ENCODE data around the gene AKAP17A. TPM values are rescaled to one million over a fixed set of nuclear protein-coding genes. Genes with fewer than 3 reads are reported as not detected.

The AKAP17A gene
- total and polyA plus RNA-seq, 2 donors = 25.0 to 105 TPM

- Histone ChIP-seq H3K27ac (ENCODE audit: low read depth in 1 of 2, low read length in 1 of 2) (no peak overlapping the region), H3K4me3 (ENCODE audit: low read length in 2 of 2) (no peak overlapping the region), H3K36me3 (ENCODE audit: control insufficient read depth in 2 of 2, insufficient read depth in 2 of 2, low read length in 1 of 2) (peaks cover 75 to 89% of the 10 kb centered on the region in 2 donors), H3K4me1 (ENCODE audit: control insufficient read depth in 2 of 2, insufficient read depth in 2 of 2, low read length in 2 of 2) (no peaks in the 10 kb centered on the region), H3K9me3 (ENCODE audit: control insufficient read depth in 2 of 2, insufficient read depth in 1 of 2, low read length in 1 of 2) (peaks cover 0 to 3% of the 10 kb centered on the region in 2 donors), H3K27me3 (ENCODE audit: control insufficient read depth in 2 of 2, insufficient read depth in 1 of 2, low read length in 1 of 2) (no peaks in the 10 kb centered on the region)
- no peak for DNase-seq (ENCODE audit: low read depth in 6 of 9, low spot score in 9 of 9)
- 98% methylated on average over 36 of the region's 36 CpGs for WGBS
Measured at GRCh38 chrX:1599791-1600405, 8.5 kb downstream of the AKAP17A start.

- Histone ChIP-seq H3K27me3 (ENCODE audit: control insufficient read depth in 2 of 2, insufficient read depth in 1 of 2, low read length in 1 of 2) (no peaks in the 10 kb centered on the region), H3K27ac (ENCODE audit: low read depth in 1 of 2, low read length in 1 of 2) (no peak overlapping the region), H3K4me1 (ENCODE audit: control insufficient read depth in 2 of 2, insufficient read depth in 2 of 2, low read length in 2 of 2) (no peaks in the 10 kb centered on the region), H3K4me3 (ENCODE audit: low read length in 2 of 2) (no peak overlapping the region), H3K36me3 (ENCODE audit: control insufficient read depth in 2 of 2, insufficient read depth in 2 of 2, low read length in 1 of 2) (peaks cover 68 to 83% of the 10 kb centered on the region in 2 donors), H3K9me3 (ENCODE audit: control insufficient read depth in 2 of 2, insufficient read depth in 1 of 2, low read length in 1 of 2) (peaks cover 0 to 3% of the 10 kb centered on the region in 2 donors)
- no peak for DNase-seq (ENCODE audit: low read depth in 6 of 9, low spot score in 9 of 9)
- WGBS = 98% methylated on average over 52 of the region's 52 CpGs
Measured at GRCh38 chrX:1600406-1601050, 9.1 kb downstream of the AKAP17A start.

DNA sequence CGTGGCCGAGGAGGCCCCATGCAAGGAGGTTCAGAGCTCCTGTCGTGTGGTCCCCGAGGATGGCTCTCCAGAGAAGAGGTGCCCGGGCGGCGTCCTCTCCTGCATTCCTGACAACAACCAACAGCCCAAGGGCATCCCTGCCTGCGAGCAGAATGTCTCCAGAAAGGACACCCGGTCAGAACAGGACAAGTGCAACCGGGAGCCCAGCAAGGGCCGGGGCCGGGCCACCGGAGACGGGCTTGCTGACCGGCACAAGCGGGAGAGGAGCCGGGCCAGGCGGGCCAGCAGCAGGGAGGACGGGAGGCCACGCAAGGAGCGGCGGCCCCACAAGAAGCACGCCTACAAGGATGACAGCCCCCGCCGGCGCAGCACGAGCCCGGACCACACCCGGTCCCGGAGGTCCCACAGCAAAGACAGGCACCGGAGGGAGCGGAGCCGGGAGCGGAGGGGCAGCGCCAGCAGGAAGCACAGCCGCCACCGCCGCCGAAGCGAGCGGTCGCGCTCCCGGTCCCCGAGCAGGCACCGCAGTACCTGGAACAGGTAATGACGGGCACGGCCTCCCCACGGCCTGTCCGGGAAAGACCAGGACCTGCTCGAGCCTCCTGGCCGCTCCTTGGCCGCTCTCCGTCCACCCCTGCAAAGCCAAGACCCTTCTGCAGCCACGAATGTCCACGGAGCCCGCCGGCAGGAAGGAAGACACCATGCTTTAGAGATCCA, 9.8 kb downstream of the AKAP17A start:
- Histone ChIP-seq H3K9me3 (ENCODE audit: control insufficient read depth in 2 of 2, insufficient read depth in 1 of 2, low read length in 1 of 2) (peaks cover 0 to 3% of the 10 kb centered on the region in 2 donors), H3K36me3 (ENCODE audit: control insufficient read depth in 2 of 2, insufficient read depth in 2 of 2, low read length in 1 of 2) (peaks cover 62 to 76% of the 10 kb centered on the region in 2 donors), H3K27me3 (ENCODE audit: control insufficient read depth in 2 of 2, insufficient read depth in 1 of 2, low read length in 1 of 2) (no peaks in the 10 kb centered on the region), H3K4me3 (ENCODE audit: low read length in 2 of 2) (no peak overlapping the region), H3K4me1 (ENCODE audit: control insufficient read depth in 2 of 2, insufficient read depth in 2 of 2, low read length in 2 of 2) (no peaks in the 10 kb centered on the region), H3K27ac (ENCODE audit: low read depth in 1 of 2, low read length in 1 of 2) (no peak overlapping the region)
- WGBS = 98% methylated on average over 58 of the region's 58 CpGs
- no peak for DNase-seq (ENCODE audit: low read depth in 6 of 9, low spot score in 9 of 9)

GRCh38 chrX:1601768-1602085, 10.3 kb downstream of the AKAP17A start:
- DNase-seq (ENCODE audit: low read depth in 6 of 9, low spot score in 9 of 9) = no peak
- Histone ChIP-seq H3K9me3 (ENCODE audit: control insufficient read depth in 2 of 2, insufficient read depth in 1 of 2, low read length in 1 of 2) (peaks cover 0 to 3% of the 10 kb centered on the region in 2 donors), H3K36me3 (ENCODE audit: control insufficient read depth in 2 of 2, insufficient read depth in 2 of 2, low read length in 1 of 2) (peaks cover 63 to 72% of the 10 kb centered on the region in 2 donors), H3K27ac (ENCODE audit: low read depth in 1 of 2, low read length in 1 of 2) (no peak overlapping the region), H3K27me3 (ENCODE audit: control insufficient read depth in 2 of 2, insufficient read depth in 1 of 2, low read length in 1 of 2) (no peaks in the 10 kb centered on the region), H3K4me1 (ENCODE audit: control insufficient read depth in 2 of 2, insufficient read depth in 2 of 2, low read length in 2 of 2) (no peaks in the 10 kb centered on the region), H3K4me3 (ENCODE audit: low read length in 2 of 2) (no peak overlapping the region)
- WGBS = 96% methylated on average over 15 of the region's 15 CpGs

DNA sequence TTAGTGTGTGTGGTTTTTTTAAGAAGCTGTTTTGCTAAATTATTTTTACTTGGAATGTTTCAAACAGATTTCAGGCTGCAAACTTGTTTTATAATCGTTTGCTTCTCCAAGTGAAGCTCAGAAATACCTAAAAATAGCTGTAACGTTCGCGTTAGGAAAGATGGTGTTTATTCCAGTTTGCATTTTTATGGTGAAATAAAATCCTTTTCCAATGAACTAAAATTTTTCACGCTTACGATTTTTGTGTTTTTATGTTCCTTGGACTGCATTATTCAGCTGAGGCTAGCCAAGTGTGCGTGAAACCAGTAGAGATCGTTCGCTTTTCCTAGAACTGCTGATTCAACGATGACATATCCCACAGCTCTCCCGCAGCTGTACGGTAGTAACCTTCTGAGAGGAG, 10.9 kb downstream of the AKAP17A start:
- Histone ChIP-seq H3K36me3 (ENCODE audit: control insufficient read depth in 2 of 2, insufficient read depth in 2 of 2, low read length in 1 of 2) (peaks cover 57 to 66% of the 10 kb centered on the region in 2 donors), H3K27me3 (ENCODE audit: control insufficient read depth in 2 of 2, insufficient read depth in 1 of 2, low read length in 1 of 2) (no peaks in the 10 kb centered on the region), H3K4me1 (ENCODE audit: control insufficient read depth in 2 of 2, insufficient read depth in 2 of 2, low read length in 2 of 2) (no peaks in the 10 kb centered on the region), H3K27ac (ENCODE audit: low read depth in 1 of 2, low read length in 1 of 2) (no peak overlapping the region), H3K9me3 (ENCODE audit: control insufficient read depth in 2 of 2, insufficient read depth in 1 of 2, low read length in 1 of 2) (peaks cover 0 to 3% of the 10 kb centered on the region in 2 donors), H3K4me3 (ENCODE audit: low read length in 2 of 2) (no peak overlapping the region)
- WGBS = 97% methylated on average over 12 of the region's 12 CpGs
- DNase-seq (ENCODE audit: low read depth in 6 of 9, low spot score in 9 of 9) = no peak

DNA sequence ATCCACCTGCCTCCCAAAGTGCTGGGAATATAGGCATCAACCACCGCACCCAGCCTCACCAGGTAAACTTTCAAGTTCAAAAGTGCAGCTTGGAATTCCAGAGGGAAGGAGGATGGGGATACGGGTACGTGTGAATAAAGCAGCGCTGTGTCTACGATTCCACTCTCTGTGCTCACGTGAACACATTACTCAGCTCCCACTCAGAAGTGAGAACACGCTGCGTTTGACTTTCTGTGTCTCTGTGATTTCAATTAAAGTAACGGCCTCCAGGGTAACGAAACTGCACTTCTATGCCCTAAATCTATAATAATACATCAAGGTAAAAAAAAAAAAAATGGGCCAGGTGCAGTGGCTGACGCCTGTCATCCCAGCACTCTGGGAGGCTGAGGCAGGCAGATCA, 15.1 kb downstream of the AKAP17A start:
- 98% methylated on average over 11 of the region's 11 CpGs for WGBS
- no peaks in the 10 kb centered on the region for H3K27me3 ChIP-seq (ENCODE audit: control insufficient read depth in 2 of 2, insufficient read depth in 1 of 2, low read length in 1 of 2)
- no peak overlapping the region for H3K27ac ChIP-seq (ENCODE audit: low read depth in 1 of 2, low read length in 1 of 2)
- no peak for DNase-seq (ENCODE audit: low read depth in 6 of 9, low spot score in 9 of 9)
- peaks cover 0 to 1% of the 10 kb centered on the region in 2 donors for H3K9me3 ChIP-seq (ENCODE audit: control insufficient read depth in 2 of 2, insufficient read depth in 1 of 2, low read length in 1 of 2)
- H3K4me3 ChIP-seq (ENCODE audit: low read length in 2 of 2) = no peak overlapping the region
- H3K36me3 ChIP-seq (ENCODE audit: control insufficient read depth in 2 of 2, insufficient read depth in 2 of 2, low read length in 1 of 2) = peaks cover 18 to 24% of the 10 kb centered on the region in 2 donors
- no peaks in the 10 kb centered on the region for H3K4me1 ChIP-seq (ENCODE audit: control insufficient read depth in 2 of 2, insufficient read depth in 2 of 2, low read length in 2 of 2)

- H3K4me1 ChIP-seq (ENCODE audit: control insufficient read depth in 2 of 2, insufficient read depth in 2 of 2, low read length in 2 of 2) = no peaks in the 10 kb centered on the region
- no peaks in the 10 kb centered on the region for H3K27me3 ChIP-seq (ENCODE audit: control insufficient read depth in 2 of 2, insufficient read depth in 1 of 2, low read length in 1 of 2)
- 94% methylated on average over 10 of the region's 11 CpGs for WGBS
- H3K36me3 ChIP-seq (ENCODE audit: control insufficient read depth in 2 of 2, insufficient read depth in 2 of 2, low read length in 1 of 2) = peaks cover 0 to 3% of the 10 kb centered on the region in 2 donors
- no peak overlapping the region for H3K27ac ChIP-seq (ENCODE audit: low read depth in 1 of 2, low read length in 1 of 2)
- H3K9me3 ChIP-seq (ENCODE audit: control insufficient read depth in 2 of 2, insufficient read depth in 1 of 2, low read length in 1 of 2) = no peaks in the 10 kb centered on the region
- DNase-seq (ENCODE audit: low read depth in 6 of 9, low spot score in 9 of 9) = no peak
- H3K4me3 ChIP-seq (ENCODE audit: low read length in 2 of 2) = no peak overlapping the region
Measured at GRCh38 chrX:1609311-1609710, 17.9 kb downstream of the AKAP17A start.

- DNase-seq (ENCODE audit: low read depth in 6 of 9, low spot score in 9 of 9) = no peak
- Histone ChIP-seq H3K4me3 (ENCODE audit: low read length in 2 of 2) (no peak overlapping the region), H3K27ac (ENCODE audit: low read depth in 1 of 2, low read length in 1 of 2) (no peak overlapping the region), H3K9me3 (ENCODE audit: control insufficient read depth in 2 of 2, insufficient read depth in 1 of 2, low read length in 1 of 2) (no peaks in the 10 kb centered on the region), H3K4me1 (ENCODE audit: control insufficient read depth in 2 of 2, insufficient read depth in 2 of 2, low read length in 2 of 2) (no peaks in the 10 kb centered on the region), H3K27me3 (ENCODE audit: control insufficient read depth in 2 of 2, insufficient read depth in 1 of 2, low read length in 1 of 2) (no peaks in the 10 kb centered on the region), H3K36me3 (ENCODE audit: control insufficient read depth in 2 of 2, insufficient read depth in 2 of 2, low read length in 1 of 2) (peaks cover 0 to 3% of the 10 kb centered on the region in 2 donors)
- 99% methylated on average over 10 of the region's 10 CpGs for WGBS
Measured at GRCh38 chrX:1609762-1610161, 18.4 kb downstream of the AKAP17A start.

DNA sequence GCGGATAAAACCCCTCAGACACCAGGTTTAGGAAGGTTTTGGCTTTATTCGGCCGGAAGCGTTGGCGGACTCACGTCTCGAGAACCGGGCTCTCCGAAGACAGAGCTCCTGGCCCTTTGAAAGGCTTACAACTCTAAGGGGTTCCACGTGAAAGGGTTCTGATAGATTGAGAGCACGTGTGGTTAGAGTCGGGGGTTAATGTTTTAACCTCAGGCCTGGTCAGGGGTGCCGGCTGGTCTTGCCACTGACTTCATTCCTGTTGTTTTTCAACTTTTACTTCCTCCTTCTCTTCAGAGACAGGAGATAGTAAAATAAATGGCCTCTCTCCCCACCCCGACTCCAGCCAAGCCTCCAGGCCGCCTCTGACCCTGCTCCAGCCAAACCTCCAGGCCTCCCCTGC, 18.8 kb downstream of the AKAP17A start:
- Histone ChIP-seq H3K4me3 (ENCODE audit: low read length in 2 of 2) (no peak overlapping the region), H3K27me3 (ENCODE audit: control insufficient read depth in 2 of 2, insufficient read depth in 1 of 2, low read length in 1 of 2) (no peaks in the 10 kb centered on the region), H3K36me3 (ENCODE audit: control insufficient read depth in 2 of 2, insufficient read depth in 2 of 2, low read length in 1 of 2) (peaks cover 0 to 3% of the 10 kb centered on the region in 2 donors), H3K9me3 (ENCODE audit: control insufficient read depth in 2 of 2, insufficient read depth in 1 of 2, low read length in 1 of 2) (no peaks in the 10 kb centered on the region), H3K27ac (ENCODE audit: low read depth in 1 of 2, low read length in 1 of 2) (no peak overlapping the region), H3K4me1 (ENCODE audit: control insufficient read depth in 2 of 2, insufficient read depth in 2 of 2, low read length in 2 of 2) (no peaks in the 10 kb centered on the region)
- DNase-seq (ENCODE audit: low read depth in 6 of 9, low spot score in 9 of 9) = no peak
- WGBS = 73% methylated on average over 15 of the region's 15 CpGs
